T-helper 2 cell treated with Interferon-gamma antibody and Interleukin-4, amounts not matched to agents 5 μg/mL and 100 μg/mL, for 36 hours (primary cell): ENCODE results near the gene USP47.

Experiments used
- DNase-seq: peaks from one replicate; pipeline ENCODE4 v3.0.0; 2021; ENCODE audit warnings: low spot score
- H3K27ac Mint-ChIP-seq: one replicate; pipeline ENCODE4 v1.8.0; 2021; ENCODE audit warnings: mild to moderate bottlenecking, mixed read lengths
- H3K27me3 Mint-ChIP-seq: one replicate; pipeline ENCODE4 v1.8.0; 2021; ENCODE audit warnings: low read depth, mixed read lengths
- H3K36me3 Mint-ChIP-seq: one replicate; pipeline ENCODE4 v1.8.0; 2021; ENCODE audit warnings: low read depth, mixed read lengths
- H3K4me1 Mint-ChIP-seq: one replicate; pipeline ENCODE4 v1.8.0; 2021; ENCODE audit warnings: low read depth, mixed read lengths
- H3K4me3 Mint-ChIP-seq: one replicate; pipeline ENCODE4 v1.8.0; 2022; ENCODE audit warnings: mild to moderate bottlenecking, moderate library complexity, mixed read lengths
- H3K9me3 Mint-ChIP-seq: one replicate; pipeline ENCODE4 v1.8.0; 2021; ENCODE audit warnings: mixed read lengths

Gene USP47

GRCh38 chr11:11975201-11976092, 133.7 kb downstream of the USP47 start:
- no peaks in the 10 kb centered on the region for H3K9me3 Mint-ChIP-seq
- no peaks in the 10 kb centered on the region for H3K36me3 Mint-ChIP-seq
- DNase-seq: no peak
- no peak overlapping the region for H3K27ac Mint-ChIP-seq
- peaks cover 4% of the 10 kb centered on the region for H3K4me1 Mint-ChIP-seq
- peaks cover 9% of the 10 kb centered on the region for H3K27me3 Mint-ChIP-seq
- H3K4me3 Mint-ChIP-seq: no peak overlapping the region

- peaks cover 4% of the 10 kb centered on the region for H3K4me1 Mint-ChIP-seq
- DNase-seq: no peak
Observed at GRCh38 chr11:11976481-11977127, 134.8 kb downstream of the USP47 start.

GRCh38 chr11:11977206-11977938, 135.6 kb downstream of the USP47 start:
- Mint-ChIP-seq H3K36me3 (no peaks in the 10 kb centered on the region), H3K4me1 (peaks cover 4% of the 10 kb centered on the region), H3K9me3 (no peaks in the 10 kb centered on the region), H3K27me3 (peaks cover 7% of the 10 kb centered on the region), H3K27ac (no peak overlapping the region), H3K4me3 (no peak overlapping the region)
- no peak for DNase-seq

More at GRCh38 chr11:11976481-11977127, 134.8 kb downstream of the USP47 start:
- Mint-ChIP-seq H3K4me3 (no peak overlapping the region), H3K9me3 (no peaks in the 10 kb centered on the region), H3K27ac (no peak overlapping the region), H3K27me3 (peaks cover 8% of the 10 kb centered on the region), H3K36me3 (no peaks in the 10 kb centered on the region)

DNA sequence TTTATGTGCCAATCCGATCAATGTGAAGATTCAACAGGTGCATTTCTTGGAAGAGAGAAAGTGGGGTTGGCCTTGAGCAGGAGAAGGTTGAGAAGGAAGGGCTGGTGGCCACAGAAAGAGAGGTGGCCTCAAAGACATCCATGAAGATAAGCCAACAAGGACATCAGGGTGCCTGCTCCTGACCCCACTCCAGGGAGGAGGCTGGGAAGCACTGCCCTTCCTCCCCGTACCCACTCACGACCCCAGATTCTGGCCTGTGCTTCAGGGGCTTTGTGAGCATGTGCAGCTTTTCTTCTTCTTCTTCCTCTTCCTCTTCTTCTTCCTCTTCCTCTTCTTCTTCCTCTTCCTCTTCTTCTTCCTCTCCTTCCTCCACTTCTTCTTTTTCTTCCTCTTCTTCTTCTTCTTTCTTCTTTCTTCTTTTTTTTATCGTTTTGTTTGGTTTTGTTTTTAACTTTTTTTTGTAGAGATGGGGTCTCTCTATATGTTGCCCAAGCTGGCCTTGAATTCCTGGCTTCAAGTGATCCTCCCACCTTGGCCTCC, 136.4 kb downstream of the USP47 start:
- Mint-ChIP-seq H3K9me3 (no peaks in the 10 kb centered on the region), H3K4me3 (no peak overlapping the region), H3K27me3 (peaks cover 7% of the 10 kb centered on the region), H3K4me1 (peaks cover 4% of the 10 kb centered on the region), H3K27ac (no peak overlapping the region), H3K36me3 (no peaks in the 10 kb centered on the region)
- DNase-seq: no peak

DNA sequence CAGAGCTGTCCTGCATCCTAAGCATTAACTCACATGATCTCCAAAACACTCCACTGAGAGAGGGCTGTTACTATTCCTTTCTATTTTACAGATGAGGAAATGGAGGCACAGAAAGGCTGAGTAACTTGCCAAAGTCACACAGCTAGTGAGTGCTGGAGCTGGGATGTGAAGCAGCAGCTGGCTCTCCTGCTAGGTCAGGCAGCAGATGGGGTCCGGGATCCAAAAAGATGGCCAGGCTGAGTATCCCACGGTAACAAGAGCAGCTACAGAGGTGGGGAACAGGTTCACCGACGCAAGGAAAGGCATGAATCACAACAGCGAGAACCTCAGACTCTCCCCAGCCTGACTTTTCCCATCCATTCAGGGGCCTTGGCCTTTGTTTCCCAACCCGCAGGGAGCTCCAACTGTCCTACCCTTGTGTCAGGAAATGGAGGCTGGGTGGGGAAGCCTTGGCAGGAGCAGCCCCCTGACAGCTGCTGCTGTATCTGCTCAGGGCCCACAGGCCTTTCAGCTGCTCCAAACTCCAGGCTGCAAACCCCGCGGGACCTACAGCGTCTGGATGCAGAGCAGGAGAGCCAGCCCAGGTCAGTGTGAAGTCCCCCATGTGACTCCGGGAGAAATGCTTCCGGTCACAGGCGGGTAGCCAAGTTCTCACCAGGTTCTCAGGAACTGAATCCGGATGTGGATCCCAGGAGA, 137.2 kb downstream of the USP47 start:
- H3K27me3 Mint-ChIP-seq: peaks cover 7% of the 10 kb centered on the region
- H3K4me1 Mint-ChIP-seq: peaks cover 4% of the 10 kb centered on the region
- no peak for DNase-seq
- H3K36me3 Mint-ChIP-seq: no peaks in the 10 kb centered on the region
- no peaks in the 10 kb centered on the region for H3K9me3 Mint-ChIP-seq
- no peak overlapping the region for H3K4me3 Mint-ChIP-seq
- H3K27ac Mint-ChIP-seq: no peak overlapping the region

- Mint-ChIP-seq H3K36me3 (no peaks in the 10 kb centered on the region), H3K27ac (no peak overlapping the region), H3K9me3 (no peaks in the 10 kb centered on the region), H3K27me3 (peaks cover 7% of the 10 kb centered on the region), H3K4me3 (no peak overlapping the region), H3K4me1 (peaks cover 4% of the 10 kb centered on the region)
- no peak for DNase-seq
Observed at GRCh38 chr11:11979488-11980117, 137.8 kb downstream of the USP47 start.

DNA sequence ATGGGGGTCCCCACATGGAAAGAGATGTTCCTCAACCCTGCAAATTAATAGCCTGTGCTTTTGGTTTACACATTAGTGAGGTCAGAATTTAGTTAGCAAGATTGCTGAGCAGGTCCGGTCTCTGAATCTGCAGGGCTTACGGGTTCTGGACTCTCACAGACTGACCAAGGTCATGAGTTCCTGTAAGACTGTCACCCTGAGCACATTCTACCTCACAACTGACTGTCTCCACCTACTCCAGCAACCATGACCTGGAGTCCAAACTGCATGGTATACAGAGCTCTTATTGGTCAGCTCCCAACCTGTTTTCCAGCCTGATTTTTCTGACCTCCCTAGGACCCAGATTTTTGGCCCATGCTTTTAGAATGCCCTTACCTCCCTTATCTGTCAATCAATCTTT, 138.4 kb downstream of the USP47 start:
- no peak for DNase-seq
- Mint-ChIP-seq H3K36me3 (no peaks in the 10 kb centered on the region), H3K9me3 (no peaks in the 10 kb centered on the region), H3K27me3 (peaks cover 7% of the 10 kb centered on the region), H3K4me3 (no peak overlapping the region), H3K27ac (no peak overlapping the region), H3K4me1 (peaks cover 4% of the 10 kb centered on the region)

GRCh38 chr11:11980841-11981308, 139.1 kb downstream of the USP47 start:
- Mint-ChIP-seq H3K4me3 (no peak overlapping the region), H3K9me3 (no peaks in the 10 kb centered on the region), H3K4me1 (peaks cover 2% of the 10 kb centered on the region), H3K27ac (no peak overlapping the region), H3K27me3 (peaks cover 6% of the 10 kb centered on the region), H3K36me3 (no peaks in the 10 kb centered on the region)
- no peak for DNase-seq

DNA sequence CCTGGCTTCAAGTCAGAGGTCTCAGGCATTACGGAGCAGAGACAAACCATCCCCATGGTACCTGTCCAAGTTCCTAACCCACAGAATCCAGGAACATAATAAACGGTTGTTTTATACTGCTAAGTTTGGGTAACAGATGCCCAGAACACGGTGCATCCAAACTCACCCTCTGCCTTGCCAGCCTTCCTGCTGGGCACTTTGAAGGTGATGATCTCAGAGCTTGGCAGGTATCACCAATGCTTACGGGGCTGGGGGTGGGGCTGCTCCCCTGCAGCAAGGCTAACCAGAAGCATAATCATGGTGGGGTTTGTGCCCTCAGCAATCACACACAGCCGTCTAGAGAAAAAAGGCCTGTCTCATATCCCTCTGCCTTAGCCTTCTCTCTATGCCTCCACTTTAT, 139.6 kb downstream of the USP47 start:
- Mint-ChIP-seq H3K27ac (no peak overlapping the region), H3K27me3 (peaks cover 3% of the 10 kb centered on the region), H3K4me3 (no peak overlapping the region), H3K9me3 (no peaks in the 10 kb centered on the region), H3K4me1 (no peaks in the 10 kb centered on the region), H3K36me3 (no peaks in the 10 kb centered on the region)
- no peak for DNase-seq

GRCh38 chr11:11981840-11982239, 140.1 kb downstream of the USP47 start:
- no peaks in the 10 kb centered on the region for H3K9me3 Mint-ChIP-seq
- no peak overlapping the region for H3K27ac Mint-ChIP-seq
- DNase-seq: no peak
- no peaks in the 10 kb centered on the region for H3K4me1 Mint-ChIP-seq
- H3K4me3 Mint-ChIP-seq: no peak overlapping the region
- peaks cover 3% of the 10 kb centered on the region for H3K27me3 Mint-ChIP-seq
- no peaks in the 10 kb centered on the region for H3K36me3 Mint-ChIP-seq

GRCh38 chr11:11982461-11982860, 140.7 kb downstream of the USP47 start:
- no peaks in the 10 kb centered on the region for H3K4me1 Mint-ChIP-seq
- H3K27ac Mint-ChIP-seq: no peak overlapping the region
- H3K36me3 Mint-ChIP-seq: no peaks in the 10 kb centered on the region
- DNase-seq: no peak
- H3K4me3 Mint-ChIP-seq: no peak overlapping the region
- H3K9me3 Mint-ChIP-seq: no peaks in the 10 kb centered on the region
- peaks cover 3% of the 10 kb centered on the region for H3K27me3 Mint-ChIP-seq

GRCh38 chr11:11982975-11983374, 141.2 kb downstream of the USP47 start:
- Mint-ChIP-seq H3K9me3 (no peaks in the 10 kb centered on the region), H3K4me1 (peaks cover 2% of the 10 kb centered on the region), H3K27ac (no peak overlapping the region), H3K4me3 (no peak overlapping the region), H3K36me3 (no peaks in the 10 kb centered on the region), H3K27me3 (peaks cover 5% of the 10 kb centered on the region)
- DNase-seq: no peak

DNA sequence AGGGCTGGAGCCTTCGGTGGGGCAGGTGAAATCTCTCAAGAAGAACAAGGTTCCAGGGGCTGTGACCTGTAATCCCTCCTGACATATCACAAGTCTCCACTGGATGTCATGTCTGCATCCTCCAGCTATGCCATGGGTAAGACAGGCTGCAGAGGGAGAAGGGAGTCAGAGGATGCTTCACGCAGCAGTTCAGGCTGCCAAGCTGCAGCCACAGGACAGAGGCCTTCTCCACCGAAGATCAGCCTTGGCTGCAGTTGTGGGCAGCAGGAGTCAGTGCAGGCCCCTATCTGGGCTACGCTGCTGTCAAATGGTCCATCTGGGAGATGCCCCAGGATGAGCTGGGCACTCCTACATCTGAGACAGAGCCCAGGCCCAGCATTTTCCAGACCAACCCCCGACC, 141.7 kb downstream of the USP47 start:
- Mint-ChIP-seq H3K9me3 (no peaks in the 10 kb centered on the region), H3K4me1 (peaks cover 2% of the 10 kb centered on the region), H3K27ac (no peak overlapping the region), H3K36me3 (no peaks in the 10 kb centered on the region), H3K4me3 (no peak overlapping the region), H3K27me3 (peaks cover 3% of the 10 kb centered on the region)
- DNase-seq: no peak
